GM18498 (cell line): Measurements from ENCODE around the gene HMX2.
"Not testable (repeated sequence)": the region's sequence is repeated elsewhere in the genome, so short reads cannot be mapped to it uniquely, and the experiment has no call there.

Source experiments
- ATAC-seq: cut with Tn5 transposase; IDR thresholded peaks from one replicate; pipeline ENCODE4 v1.9.1; 2021; ENCODE audit warnings: mild to moderate bottlenecking, moderate library complexity; ENCODE audit not compliant: unreplicated experiment

The HMX2 gene

DNA sequence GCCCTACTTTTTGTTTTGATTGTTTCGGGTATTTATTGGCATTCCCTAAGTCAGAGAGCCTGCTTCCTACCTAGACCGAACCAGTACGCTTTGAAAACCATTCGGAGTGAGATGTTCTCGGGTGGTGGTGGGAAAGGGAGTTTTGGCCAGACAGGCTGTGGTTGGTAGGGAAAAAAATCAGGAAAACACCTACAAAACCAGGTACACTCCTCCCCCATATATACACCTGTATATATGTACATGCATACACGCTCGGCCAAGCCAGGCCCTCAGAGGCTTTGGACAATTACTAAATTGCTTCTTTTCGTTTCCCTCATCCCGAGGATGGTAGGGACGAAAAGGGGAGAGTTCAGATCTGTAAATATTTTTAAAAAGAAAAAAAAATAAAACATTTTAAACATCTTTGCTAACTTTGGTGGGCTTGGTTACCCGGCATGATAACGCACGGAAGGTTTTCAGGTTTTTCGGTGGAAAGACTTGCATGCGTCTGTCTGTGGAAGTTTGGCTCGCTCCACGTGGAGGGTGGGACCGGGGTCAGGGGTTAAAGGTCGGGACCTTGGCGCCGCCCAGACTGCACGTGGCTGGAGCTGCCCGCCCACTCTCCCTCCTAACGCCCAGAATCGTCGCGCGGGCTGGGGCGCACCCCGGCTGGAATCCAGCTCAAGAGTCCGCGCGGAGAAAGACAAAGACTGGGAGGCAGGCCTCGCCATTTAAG is 2.5 kb downstream of the HMX2 start:
- no peak for ATAC-seq

DNA sequence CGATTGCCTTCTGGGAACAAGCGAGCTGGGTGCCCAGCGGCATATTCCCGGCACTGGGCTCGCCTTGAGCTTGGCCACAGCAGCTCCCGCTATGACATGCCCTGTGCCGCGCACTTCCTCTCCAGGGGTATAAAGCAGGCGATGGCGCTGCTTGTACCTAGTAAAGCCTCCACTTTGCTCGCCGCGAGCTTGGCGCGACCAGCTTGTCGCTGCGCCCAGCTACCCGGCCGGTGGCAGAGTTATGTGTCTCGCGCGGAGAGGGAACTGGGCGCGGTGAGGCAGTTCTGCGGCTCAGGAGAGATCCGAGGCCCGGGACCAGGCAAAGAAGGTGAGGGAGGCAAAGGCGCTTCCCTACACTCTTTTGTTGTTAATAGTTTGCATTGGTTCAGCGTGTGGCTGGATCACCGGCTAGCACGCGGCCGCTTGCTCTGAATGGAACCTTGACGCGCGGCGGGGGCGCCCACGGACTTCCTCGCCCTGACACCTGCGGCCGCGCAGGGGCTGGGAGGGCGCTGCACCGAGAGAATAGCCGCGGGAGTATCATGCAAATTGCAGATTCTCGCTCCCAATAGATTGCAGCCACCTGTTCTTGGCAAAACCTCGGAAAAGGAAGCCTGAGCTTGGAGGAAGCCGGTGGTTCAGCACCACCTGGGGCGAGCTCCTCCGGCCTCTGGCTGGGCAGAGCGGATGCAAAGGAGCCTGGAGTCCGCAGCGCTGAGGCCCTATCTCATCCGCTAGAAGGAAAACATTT is 3.2 kb downstream of the HMX2 start:
- no peak for ATAC-seq

DNA sequence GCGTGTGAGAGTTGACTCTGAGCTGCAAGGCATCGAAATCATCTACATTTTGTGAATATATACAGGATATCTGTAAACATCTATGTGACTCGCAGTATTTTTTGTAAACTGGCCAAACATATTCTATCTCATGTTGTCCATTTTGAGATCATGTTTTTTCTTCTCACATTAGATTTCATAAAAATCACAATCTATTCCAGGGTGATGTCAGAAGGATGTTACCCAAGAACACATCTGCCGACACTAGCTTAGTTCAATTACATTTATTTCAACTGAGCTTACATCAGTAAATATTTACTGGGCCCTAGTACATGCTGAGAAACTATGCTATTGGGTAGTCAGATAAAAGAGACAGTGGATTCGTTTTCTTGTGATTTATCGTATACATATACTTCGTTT is 3.8 kb downstream of the HMX2 start:
- no peak for ATAC-seq

DNA sequence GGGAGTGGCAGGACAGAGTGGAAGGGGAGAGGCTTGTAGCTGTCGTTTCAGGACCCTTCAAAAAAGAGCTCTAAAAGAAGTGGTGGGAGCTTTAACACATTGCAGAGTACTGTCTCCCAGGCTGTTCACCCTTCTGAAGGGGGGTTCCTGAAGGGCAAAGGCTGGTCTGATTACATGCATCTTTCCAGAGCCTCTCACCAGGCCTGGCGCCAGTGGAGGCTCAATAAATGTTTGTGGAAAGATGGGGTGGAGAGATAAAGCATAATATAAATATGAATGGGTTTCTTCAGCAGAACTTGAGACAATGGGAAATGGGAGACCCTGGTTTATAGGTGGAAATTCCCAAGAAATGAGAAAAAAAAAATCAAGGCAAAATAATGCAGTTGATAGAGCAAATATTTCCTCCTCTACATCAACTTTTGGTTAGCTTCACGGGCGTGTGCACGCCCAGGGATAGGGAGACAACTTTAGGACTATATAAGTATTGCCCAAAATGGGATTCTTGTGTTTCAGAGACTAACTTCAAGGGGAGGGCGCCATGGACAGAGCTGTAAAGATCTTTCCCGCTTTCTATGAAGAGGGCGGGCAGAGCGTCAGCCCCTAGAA is 5.7 kb downstream of the HMX2 start:
- no peak for ATAC-seq

GRCh38 chr10:123154092-123154710 is 6.3 kb downstream of the HMX2 start, which contains the start of gene BUB3:
BUB3 (plus strand) TSS chr10:123154402; CDS start chr10:123154918, 516 bp downstream.
- peak; percentile 94 for ATAC-seq

- ATAC-seq, result peak; percentile 49
Observed at GRCh38 chr10:123154711-123155505, 7.0 kb downstream of the HMX2 start.

DNA sequence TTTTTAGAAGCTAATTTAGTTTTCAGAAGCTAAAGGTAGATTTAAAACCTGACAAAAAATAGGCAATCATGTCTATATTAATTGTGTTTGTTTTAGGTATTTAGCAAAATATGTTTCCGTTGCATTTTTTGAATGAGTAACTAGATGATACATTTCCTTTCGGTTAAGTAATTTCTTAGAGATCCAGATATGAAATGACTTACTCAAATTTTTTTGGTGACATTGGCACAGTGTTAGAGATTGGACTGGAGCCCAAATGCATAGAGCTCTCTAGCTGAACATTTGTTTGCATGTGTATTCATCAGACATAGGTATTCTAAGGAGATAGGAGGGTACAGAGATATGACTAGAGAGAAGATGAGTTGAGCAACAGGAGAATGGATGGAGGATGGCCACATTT is 8.1 kb downstream of the HMX2 start:
- no peak for ATAC-seq

GRCh38 chr10:123157210-123157609 is 9.3 kb downstream of the HMX2 start:
- ATAC-seq, result no peak

DNA sequence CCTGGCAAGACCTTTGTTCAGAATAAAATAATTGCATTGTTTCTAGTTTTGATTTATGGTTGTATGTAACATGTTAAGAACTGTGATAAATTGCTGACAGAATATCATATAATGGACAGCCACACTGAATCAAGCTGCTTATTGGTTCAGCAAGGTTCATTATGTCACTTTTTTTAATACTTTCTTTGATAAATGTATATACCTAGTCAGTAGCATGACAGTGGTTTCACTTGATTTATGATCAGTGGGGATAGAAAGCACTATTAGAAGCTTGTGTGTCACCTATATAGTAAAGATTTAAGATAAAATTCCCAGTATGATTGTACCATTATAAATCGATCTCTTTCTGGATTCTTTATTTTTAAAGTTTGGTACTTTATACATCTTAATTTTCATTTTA is 10.7 kb downstream of the HMX2 start:
- no peak for ATAC-seq

DNA sequence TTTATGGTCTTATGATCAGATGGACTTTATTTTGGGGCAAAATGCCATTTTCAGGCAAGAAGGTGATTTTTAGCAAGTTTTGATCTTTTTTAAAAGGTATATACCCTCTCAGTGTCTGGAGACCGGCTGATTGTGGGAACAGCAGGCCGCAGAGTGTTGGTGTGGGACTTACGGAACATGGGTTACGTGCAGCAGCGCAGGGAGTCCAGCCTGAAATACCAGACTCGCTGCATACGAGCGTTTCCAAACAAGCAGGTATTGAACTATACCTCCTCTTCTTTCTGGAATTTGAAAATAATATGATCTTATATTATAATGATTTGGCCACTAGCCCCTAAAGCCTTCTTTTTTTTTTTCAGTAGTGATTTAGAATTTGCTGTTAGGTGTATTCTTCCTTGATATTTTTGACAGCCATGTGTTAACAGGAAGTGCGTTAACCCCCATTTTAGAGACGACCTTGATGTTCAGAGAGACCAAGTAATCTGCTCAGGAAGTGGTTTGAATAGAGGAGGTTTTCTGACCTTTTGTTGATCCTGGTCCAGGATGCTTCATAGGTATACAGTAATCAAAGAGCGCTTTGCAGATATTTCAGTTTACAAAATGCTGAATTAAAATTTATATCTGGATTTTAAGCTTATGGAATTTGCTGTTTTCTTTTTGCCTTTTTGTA is 12.5 kb downstream of the HMX2 start:
- ATAC-seq, result no peak

GRCh38 chr10:123164319-123164718 is 16.4 kb downstream of the HMX2 start:
- ATAC-seq, result no peak

- no peak for ATAC-seq
Observed at GRCh38 chr10:123165445-123166072, 17.6 kb downstream of the HMX2 start.

GRCh38 chr10:123166618-123167017 is 18.7 kb downstream of the HMX2 start:
- ATAC-seq, result no peak

- no peak for ATAC-seq
Observed at GRCh38 chr10:123170961-123171360, 23.0 kb downstream of the HMX2 start.

DNA sequence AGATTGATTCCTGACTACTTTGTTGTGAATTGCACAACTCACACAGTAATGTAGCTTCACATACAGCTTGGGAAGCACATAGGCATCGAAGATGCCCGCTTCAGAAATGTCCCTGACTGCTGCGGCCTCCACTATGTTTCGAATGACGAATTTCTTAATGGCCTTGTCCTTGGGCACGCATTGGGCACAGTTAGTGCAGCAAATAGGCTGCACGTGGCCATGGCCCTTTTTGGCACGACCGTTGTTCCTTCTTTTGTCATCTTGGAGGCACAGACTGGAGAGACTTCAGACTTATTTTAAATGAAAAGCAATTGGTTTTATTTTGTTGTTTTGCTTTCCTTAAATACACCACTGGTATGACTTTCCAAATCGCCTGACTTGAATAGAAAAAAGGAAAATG is 23.7 kb downstream of the HMX2 start:
- not testable (repeated sequence) for ATAC-seq

GRCh38 chr10:123175389-123176387 is 27.8 kb downstream of the HMX2 start:
- no peak for ATAC-seq

- not testable (repeated sequence) for ATAC-seq
Observed at GRCh38 chr10:123178390-123178789, 30.5 kb downstream of the HMX2 start.
